ENCODE data around the gene MISP3.

- TF ChIP-seq CTCF (IDR thresholded peaks at IDR 0.05) (no peak), POLR2AphosphoS5 (IDR thresholded peaks at IDR 0.05; ENCODE audit: insufficient read depth in 1 of 2, low read depth in 1 of 2) (no peak), POLR2A (IDR thresholded peaks at IDR 0.05) (no peak)
These were observed 19.6 kb upstream of the MISP3 start for GRCh38 chr19:14053032-14053431.
